ENCODE results near the gene DNAH2. TPM values are rescaled to one million over a fixed set of nuclear protein-coding genes. Genes with fewer than 3 reads are reported as not detected.

The DNAH2 gene
- total and polyA plus RNA-seq, 11 donors = 0.02 to 0.56 (median 0.05) TPM; not detected in 4

- Histone ChIP-seq H3K4me3 (no peak overlapping the region), H3K27ac (peak overlapping the region in 1 of 12 donors; percentile 15), H3K27me3 (peaks cover 4 to 65% (median 34%) of the 10 kb centered on the region in 9 donors), H3K4me1 (peaks cover 0 to 13% (median 3%) of the 10 kb centered on the region in 12 donors), H3K36me3 (no peaks in the 10 kb centered on the region), H3K9me3 (no peaks in the 10 kb centered on the region)
- intact Hi-C loops (cut with DNase I) = no loop called here
- no peak for TF ChIP-seq POLR2A (IDR thresholded peaks at IDR 0.05)
- TF ChIP-seq, protein P1, sequence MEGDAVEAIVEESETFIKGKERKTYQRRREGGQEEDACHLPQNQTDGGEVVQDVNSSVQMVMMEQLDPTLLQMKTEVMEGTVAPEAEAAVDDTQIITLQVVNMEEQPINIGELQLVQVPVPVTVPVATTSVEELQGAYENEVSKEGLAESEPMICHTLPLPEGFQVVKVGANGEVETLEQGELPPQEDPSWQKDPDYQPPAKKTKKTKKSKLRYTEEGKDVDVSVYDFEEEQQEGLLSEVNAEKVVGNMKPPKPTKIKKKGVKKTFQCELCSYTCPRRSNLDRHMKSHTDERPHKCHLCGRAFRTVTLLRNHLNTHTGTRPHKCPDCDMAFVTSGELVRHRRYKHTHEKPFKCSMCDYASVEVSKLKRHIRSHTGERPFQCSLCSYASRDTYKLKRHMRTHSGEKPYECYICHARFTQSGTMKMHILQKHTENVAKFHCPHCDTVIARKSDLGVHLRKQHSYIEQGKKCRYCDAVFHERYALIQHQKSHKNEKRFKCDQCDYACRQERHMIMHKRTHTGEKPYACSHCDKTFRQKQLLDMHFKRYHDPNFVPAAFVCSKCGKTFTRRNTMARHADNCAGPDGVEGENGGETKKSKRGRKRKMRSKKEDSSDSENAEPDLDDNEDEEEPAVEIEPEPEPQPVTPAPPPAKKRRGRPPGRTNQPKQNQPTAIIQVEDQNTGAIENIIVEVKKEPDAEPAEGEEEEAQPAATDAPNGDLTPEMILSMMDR (IDR thresholded peaks at IDR 0.05) = no peak
- 47 to 76% (median 64%) methylated on average over 7 of the region's 7 CpGs for WGBS, 4 donors
- DNase-seq (peak in 1 of 5 donors; percentile 9), ATAC-seq (no peak)
These were observed 7.2 kb upstream of the DNAH2 start for GRCh38 chr17:7710301-7710700.

DNA sequence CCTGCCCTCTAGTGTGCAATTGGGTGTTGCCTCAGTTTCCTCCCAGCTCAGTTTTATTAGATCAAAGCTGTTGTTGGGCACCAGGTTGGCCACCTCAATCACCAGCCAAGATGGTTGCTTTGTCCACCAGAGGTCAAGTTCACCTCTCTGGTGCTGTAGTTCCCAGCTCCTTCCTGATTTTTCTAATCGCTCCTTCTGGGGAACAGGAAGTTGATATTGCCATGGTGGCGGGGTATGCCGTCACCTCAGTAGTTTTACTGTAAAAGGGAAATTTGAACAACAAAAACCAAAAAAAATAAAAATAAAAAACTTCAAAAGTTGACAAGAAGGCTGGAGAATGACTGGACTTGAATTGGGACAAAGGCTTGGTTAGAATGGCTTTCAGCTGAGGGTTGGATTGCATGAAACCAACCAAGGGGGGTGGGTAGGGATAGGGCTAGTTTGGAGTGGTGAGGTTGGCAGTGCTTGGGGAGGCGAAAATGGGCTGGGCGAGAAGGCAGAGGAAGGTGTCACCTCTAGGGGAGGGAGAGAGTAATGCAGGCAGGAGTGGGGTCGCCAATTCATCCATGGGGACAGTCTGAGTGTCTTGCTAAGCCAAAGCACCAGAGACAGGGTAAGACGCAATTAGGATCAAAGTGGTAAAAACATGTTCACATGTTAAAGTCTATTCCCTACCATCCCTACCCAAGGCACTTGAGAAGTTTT lies 6.3 kb upstream of the DNAH2 start:
- DNase-seq (peak in 1 of 5 donors; percentile 1), ATAC-seq (no peak)
- Histone ChIP-seq H3K4me1 (peaks cover 0 to 9% (median 0%) of the 10 kb centered on the region in 12 donors), H3K36me3 (no peaks in the 10 kb centered on the region), H3K9me3 (no peaks in the 10 kb centered on the region), H3K27me3 (peaks cover 0 to 65% (median 31%) of the 10 kb centered on the region in 9 donors), H3K4me3 (no peak overlapping the region), H3K27ac (no peak overlapping the region)
- intact Hi-C loops (cut with DNase I) = no loop called here
- TF ChIP-seq POLR2A (IDR thresholded peaks at IDR 0.05) = no peak
- TF ChIP-seq, protein P1 (IDR thresholded peaks at IDR 0.05) = no peak
- 88 to 93% (median 89%) methylated on average over 7 of the region's 7 CpGs for WGBS, 4 donors

- H3K27ac ChIP-seq = no peak overlapping the region
- WGBS, 4 donors = 21 to 31% (median 27%) methylated on average over 17 to 19 of the region's 19 CpGs
- ATAC-seq = no peak
These were observed 5.3 kb upstream of the DNAH2 start for GRCh38 chr17:7712111-7712771.

GRCh38 chr17:7713782-7714181 lies 3.8 kb upstream of the DNAH2 start:
- DNase-seq = no peak
- peaks cover 0 to 24% (median 8%) of the 10 kb centered on the region in 12 donors for H3K4me1 ChIP-seq
- intact Hi-C loops (cut with DNase I) = no loop called here
- no peaks in the 10 kb centered on the region for H3K36me3 ChIP-seq
- H3K27ac ChIP-seq = no peak overlapping the region
- TF ChIP-seq, protein P1 (IDR thresholded peaks at IDR 0.05) = no peak
- TF ChIP-seq POLR2A (IDR thresholded peaks at IDR 0.05) = no peak
- H3K9me3 ChIP-seq = no peaks in the 10 kb centered on the region
- H3K27me3 ChIP-seq = peaks cover 0 to 62% (median 31%) of the 10 kb centered on the region in 9 donors
- ATAC-seq = no peak
- no peak overlapping the region for H3K4me3 ChIP-seq
- WGBS, 4 donors = 35 to 41% (median 39%) methylated on average over 9 of the region's 9 CpGs

More at GRCh38 chr17:7712111-7712771, 5.3 kb upstream of the DNAH2 start:
- Histone ChIP-seq H3K9me3 (no peaks in the 10 kb centered on the region), H3K36me3 (no peaks in the 10 kb centered on the region), H3K27me3 (peaks cover 0 to 62% (median 31%) of the 10 kb centered on the region in 9 donors), H3K4me3 (no peak overlapping the region), H3K4me1 (peaks cover 0 to 16% (median 6%) of the 10 kb centered on the region in 12 donors)
- intact Hi-C loops (cut with DNase I) = no loop called here
- TF ChIP-seq POLR2A (IDR thresholded peaks at IDR 0.05) = no peak
- TF ChIP-seq, protein P1 (IDR thresholded peaks at IDR 0.05) = no peak
- DNase-seq = peak in 1 of 5 donors; percentile 14
